A549 (cell line): ENCODE results near the gene CLIP1. TPM values are rescaled to one million over a fixed set of nuclear protein-coding genes. Genes with fewer than 3 reads are reported as not detected.
A peak's percentile ranks its signal among the peaks of the same experiment; 100 is the strongest.

Experiments used
- ATAC-seq, 2 experiments: fragments of 200-7000 bp in 1 of 2; fragments of >200 bp in 1 of 2; cut with Nextera tagmentation in 1 of 2; cut with Tn5 transposase in 1 of 2; 3 replicates each; pipeline versions ENCODE4 v1.8.0 to v1.9.1; 2018 to 2020; ENCODE audit warnings: mild to moderate bottlenecking in 1 of 2, moderate library complexity in 1 of 2
- CTCF ChIA-PET: fragments of 300-600 bp; sonication (Branson Sonifier 250); formaldehyde crosslinking; extraction: SDS; loops from one replicate; lab custom pipeline; 2021; ENCODE audit warnings: antibody characterized with exemption, inconsistent platforms; lab: Yijun Ruan, JAX
- POLR2A ChIA-PET: fragments of 350-600 bp; formaldehyde crosslinking; extraction: SDS; loops from one replicate; lab custom pipeline; 2021; ENCODE audit warnings: antibody characterized with exemption, inconsistent platforms; lab: Yijun Ruan, JAX
- DNase-seq, 2 experiments: peaks; one replicate each; pipeline versions ENCODE4 v3.0.0 to v3.0.0-alpha.2; 2011 to 2016; ENCODE audit warnings: low read depth in 1 of 2, low spot score in 1 of 2
- FAIRE-seq: peaks from 2 replicates; lab custom pipeline; 2011; peaks lifted over from hg19 to GRCh38; lab: Jason Lieb, UNC
- H3K27ac ChIP-seq, 2 experiments: fragments of >200 bp; sonication (Bioruptor Twin); formaldehyde crosslinking; 3 replicates each; pipeline ENCODE4 v1.5.1; 2016 to 2017
- H3K4me1 ChIP-seq: fragments of >200 bp; sonication (Bioruptor Twin); formaldehyde crosslinking; 3 replicates; pipeline ENCODE4 v1.6.1; 2016
- H3K4me2 ChIP-seq: fragments of >200 bp; sonication (Bioruptor Twin); formaldehyde crosslinking; 3 replicates; pipeline ENCODE4 v1.6.1; 2016
- H3K4me3 ChIP-seq: fragments of >200 bp; sonication (Bioruptor Twin); formaldehyde crosslinking; 3 replicates; pipeline ENCODE4 v1.5.1; 2016
- H3K9me3 ChIP-seq: fragments of >200 bp; sonication (Bioruptor Twin); formaldehyde crosslinking; 3 replicates; pipeline ENCODE4 v1.6.1; 2016
- ATOH8 ChIP-seq: fragments of 250-450 bp; sonication (Bioruptor Pico); IDR thresholded peaks from 2 replicates; pipeline ENCODE4 v1.5.0; 2020; ENCODE audit warnings: low read depth, mild to moderate bottlenecking, moderate library complexity
- CBX2 ChIP-seq: fragments of 200-600 bp; sonication (generic); IDR thresholded peaks from 2 replicates; pipeline ENCODE4 v1.6.1; 2016; ENCODE audit warnings: low read depth, mild to moderate bottlenecking, borderline replicate concordance
- CBX8 ChIP-seq: fragments of 200-600 bp; sonication (generic); IDR thresholded peaks from 2 replicates; pipeline ENCODE4 v1.6.1; 2016
- CEBPB ChIP-seq, 2 experiments: fragments of >200 bp in 1 of 2; sonication (Bioruptor Twin) in 1 of 2; formaldehyde crosslinking in 1 of 2; IDR thresholded peaks; 2 replicates each; pipeline ENCODE4 v1.6.1; 2012 to 2016
- CHD4 ChIP-seq: fragments of 200-600 bp; sonication (generic); IDR thresholded peaks from 2 replicates; pipeline ENCODE4 v1.6.1; 2016; ENCODE audit warnings: antibody characterized with exemption, mild to moderate bottlenecking, borderline replicate concordance
- EHF ChIP-seq: fragments of 250-450 bp; sonication (Bioruptor Pico); IDR thresholded peaks from 2 replicates; pipeline ENCODE4 v1.5.0; 2020; ENCODE audit warnings: mild to moderate bottlenecking
- EP300 ChIP-seq, 2 experiments: fragments of >200 bp; sonication (Bioruptor Twin); formaldehyde crosslinking; IDR thresholded peaks; 2 replicates in 1 of 2; 3 replicates in 1 of 2; pipeline ENCODE4 v1.6.1; 2016 to 2017
- HDAC2 ChIP-seq: fragments of 200-600 bp; sonication (generic); IDR thresholded peaks from 2 replicates; pipeline ENCODE4 v1.6.1; 2016
- MAFK ChIP-seq: fragments of 450-650 bp; IDR thresholded peaks from 2 replicates; pipeline ENCODE4 v1.6.1; 2014; ENCODE audit not compliant: partially characterized antibody
- MAZ ChIP-seq: fragments of 150-350 bp; IDR thresholded peaks from 2 replicates; pipeline ENCODE4 v1.6.1; 2014; ENCODE audit warnings: antibody characterized with exemption, low read depth, low read length, borderline replicate concordance
- NFE2L2 ChIP-seq: fragments of 150-350 bp; conservative IDR thresholded peaks from 2 replicates; pipeline ENCODE4 v1.6.1; 2014; ENCODE audit warnings: low read length
- NPAS2 ChIP-seq: fragments of 250-450 bp; sonication (Bioruptor Pico); IDR thresholded peaks from 2 replicates; pipeline ENCODE4 v1.8.0; 2022; ENCODE audit warnings: mild to moderate bottlenecking, moderate library complexity, borderline replicate concordance
- NR3C1 ChIP-seq: fragments of >200 bp; sonication (Bioruptor Twin); formaldehyde crosslinking; IDR thresholded peaks from 3 replicates; pipeline ENCODE4 v1.6.1; 2017
- PHF8 ChIP-seq: fragments of 200-600 bp; sonication (generic); IDR thresholded peaks from 2 replicates; pipeline ENCODE4 v1.6.1; 2016; ENCODE audit warnings: low read depth, mild to moderate bottlenecking, antibody characterized with exemption, moderate library complexity, borderline replicate concordance
- RCOR1 ChIP-seq: fragments of 150-350 bp; IDR thresholded peaks from 2 replicates; pipeline ENCODE4 v1.6.1; 2014; ENCODE audit warnings: antibody characterized with exemption, low read length, low read depth
- RNF2 ChIP-seq: fragments of 200-600 bp; sonication (generic); IDR thresholded peaks from 2 replicates; pipeline ENCODE4 v1.6.1; 2016; ENCODE audit warnings: low read depth, mild to moderate bottlenecking, antibody characterized with exemption, moderate library complexity, borderline replicate concordance
- SREBF2 ChIP-seq: fragments of 450-650 bp; IDR thresholded peaks from 2 replicates; pipeline ENCODE4 v1.6.1; 2014; ENCODE audit warnings: mild to moderate bottlenecking, moderate library complexity
- TFCP2L1 ChIP-seq: fragments of 250-450 bp; sonication (Bioruptor Pico); IDR thresholded peaks from 2 replicates; pipeline ENCODE4 v1.5.0; 2021; ENCODE audit warnings: mild to moderate bottlenecking
- ZNF302 ChIP-seq: fragments of 250-450 bp; sonication (Bioruptor Pico); IDR thresholded peaks from 2 replicates; pipeline ENCODE4 v1.9.0; 2021; ENCODE audit warnings: inconsistent platforms, mild to moderate bottlenecking, moderate library complexity
- ZSCAN20 ChIP-seq: fragments of 250-450 bp; sonication (Bioruptor Pico); IDR thresholded peaks from 2 replicates; pipeline ENCODE4 v1.8.0; 2022; ENCODE audit warnings: mild to moderate bottlenecking, moderate library complexity
- WGBS: methylation state at CpG from one replicate; pipeline ENCODE4 v1.1.6; 2017; ENCODE audit errors: missing lambda C conversion rate; 5-methylcytosine and 5-hydroxymethylcytosine counted together
- polyA plus RNA-seq, 4 experiments: library from polyadenylated mRNA; depleted of rRNA in 3 of 4; stranded (reverse); fragments of >200 nt; fragmentation: RNase III in 1 of 4; extraction: RNeasy Plus Mini Kit Qiagen cat#74134 plus additional on column Dnase treatment in 1 of 4; gene quantifications; 2 replicates in 3 of 4; 3 replicates in 1 of 4; pipeline ENCODE4 v1.2.3, GENCODE V29; 2011 to 2017
- TF ChIP-seq, protein P1 (sequence below): IDR thresholded peaks from 2 replicates; pipeline ENCODE4 v1.6.1; 2012
- TF ChIP-seq, protein P2 (sequence below): IDR thresholded peaks from 2 replicates; pipeline ENCODE4 v1.6.1; 2012
- TF ChIP-seq, protein P3 (sequence below): fragments of 150-350 bp; IDR thresholded peaks from 2 replicates; pipeline ENCODE4 v1.6.1; 2014; ENCODE audit warnings: low read depth, mild to moderate bottlenecking, low read length
- TF ChIP-seq, protein P4 (sequence below): fragments of >200 bp; sonication (Bioruptor Twin); formaldehyde crosslinking; IDR thresholded peaks from 3 replicates; pipeline ENCODE4 v1.6.1; 2016

The CLIP1 gene
- polyA plus RNA-seq, 2 of the 4 experiments (the other 2 are of a cell fraction): 43.0 to 133 TPM

DNA sequence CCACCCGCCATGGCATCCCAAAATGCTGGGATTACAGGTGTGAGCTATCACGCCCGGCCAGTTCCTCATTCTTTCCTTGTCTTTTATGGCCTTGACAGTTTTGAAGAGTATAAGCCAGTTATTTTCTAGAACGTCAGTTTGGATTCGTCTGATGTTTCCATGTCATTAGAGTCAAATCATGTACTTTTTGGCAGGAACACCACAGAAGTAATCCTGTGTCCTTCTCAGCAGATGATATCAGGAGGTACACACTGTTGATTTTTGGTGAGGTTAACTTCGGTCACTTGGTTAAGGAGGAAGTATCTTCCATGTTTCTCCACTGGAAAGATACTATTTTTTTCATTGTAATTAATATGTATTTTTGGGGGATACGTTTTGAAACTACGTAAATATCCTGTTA, 131.0 kb downstream of the CLIP1 start:
- Histone ChIP-seq H3K4me2 (no peak overlapping the region), H3K27ac (no peak overlapping the region), H3K4me1 (no peaks in the 10 kb centered on the region), H3K4me3 (no peak overlapping the region), H3K9me3 (no peaks in the 10 kb centered on the region)
- DNase-seq (no peak), ATAC-seq (no peak), FAIRE-seq (peak; percentile 68)
- POLR2A ChIA-PET: no interaction called here
- WGBS: 93% methylated on average over 8 of the region's 8 CpGs
- CTCF ChIA-PET: no interaction called here
- TF ChIP-seq, protein P1, sequence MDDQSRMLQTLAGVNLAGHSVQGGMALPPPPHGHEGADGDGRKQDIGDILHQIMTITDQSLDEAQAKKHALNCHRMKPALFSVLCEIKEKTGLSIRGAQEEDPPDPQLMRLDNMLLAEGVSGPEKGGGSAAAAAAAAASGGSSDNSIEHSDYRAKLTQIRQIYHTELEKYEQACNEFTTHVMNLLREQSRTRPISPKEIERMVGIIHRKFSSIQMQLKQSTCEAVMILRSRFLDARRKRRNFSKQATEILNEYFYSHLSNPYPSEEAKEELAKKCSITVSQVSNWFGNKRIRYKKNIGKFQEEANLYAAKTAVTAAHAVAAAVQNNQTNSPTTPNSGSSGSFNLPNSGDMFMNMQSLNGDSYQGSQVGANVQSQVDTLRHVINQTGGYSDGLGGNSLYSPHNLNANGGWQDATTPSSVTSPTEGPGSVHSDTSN: no peak
- TF ChIP-seq CEBPB (IDR thresholded peaks at IDR 0.05) (no peak), MAFK (no peak), NFE2L2 (no peak), TFCP2L1 (CRISPR knock-in tag) (no peak), MAZ (no peak), NR3C1 (no peak), EHF (CRISPR knock-in tag) (no peak), ZNF302 (CRISPR knock-in tag) (no peak), CHD4 (no peak), EP300 (IDR thresholded peaks at IDR 0.05) (no peak), CBX8 (no peak), ATOH8 (CRISPR knock-in tag) (no peak), CBX2 (no peak)
- TF ChIP-seq, protein P2, sequence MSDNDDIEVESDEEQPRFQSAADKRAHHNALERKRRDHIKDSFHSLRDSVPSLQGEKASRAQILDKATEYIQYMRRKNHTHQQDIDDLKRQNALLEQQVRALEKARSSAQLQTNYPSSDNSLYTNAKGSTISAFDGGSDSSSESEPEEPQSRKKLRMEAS: no peak
- TF ChIP-seq, protein P3, sequence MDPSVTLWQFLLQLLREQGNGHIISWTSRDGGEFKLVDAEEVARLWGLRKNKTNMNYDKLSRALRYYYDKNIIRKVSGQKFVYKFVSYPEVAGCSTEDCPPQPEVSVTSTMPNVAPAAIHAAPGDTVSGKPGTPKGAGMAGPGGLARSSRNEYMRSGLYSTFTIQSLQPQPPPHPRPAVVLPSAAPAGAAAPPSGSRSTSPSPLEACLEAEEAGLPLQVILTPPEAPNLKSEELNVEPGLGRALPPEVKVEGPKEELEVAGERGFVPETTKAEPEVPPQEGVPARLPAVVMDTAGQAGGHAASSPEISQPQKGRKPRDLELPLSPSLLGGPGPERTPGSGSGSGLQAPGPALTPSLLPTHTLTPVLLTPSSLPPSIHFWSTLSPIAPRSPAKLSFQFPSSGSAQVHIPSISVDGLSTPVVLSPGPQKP: no peak

DNA sequence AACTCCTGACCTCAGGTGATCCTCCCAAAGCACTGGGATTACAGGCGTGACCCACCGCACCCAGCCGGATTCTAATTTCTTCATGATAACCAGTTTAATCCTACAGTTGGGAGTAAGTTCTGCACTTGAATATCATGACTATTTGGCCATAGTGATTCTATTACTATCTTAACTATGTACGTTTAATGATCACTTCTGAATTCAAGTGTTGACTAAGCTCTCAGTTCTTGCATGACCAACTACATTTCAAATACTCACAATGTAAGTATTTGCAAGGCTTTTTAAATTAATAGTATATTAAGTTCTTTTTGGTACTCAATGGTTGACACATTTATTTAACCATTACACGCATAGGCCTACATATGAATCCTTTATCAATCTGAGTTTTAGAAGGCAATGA, 138.8 kb downstream of the CLIP1 start:
- Histone ChIP-seq H3K27ac (no peak overlapping the region), H3K4me1 (peaks cover 10% of the 10 kb centered on the region; the same call in 2 of the 3 replicates), H3K4me3 (no peak overlapping the region), H3K9me3 (no peaks in the 10 kb centered on the region), H3K4me2 (no peak overlapping the region)
- no peak for DNase-seq
- FAIRE-seq: no peak
- no peak for TF ChIP-seq NFE2L2
- no peak for TF ChIP-seq RNF2
- TF ChIP-seq, protein P4, sequence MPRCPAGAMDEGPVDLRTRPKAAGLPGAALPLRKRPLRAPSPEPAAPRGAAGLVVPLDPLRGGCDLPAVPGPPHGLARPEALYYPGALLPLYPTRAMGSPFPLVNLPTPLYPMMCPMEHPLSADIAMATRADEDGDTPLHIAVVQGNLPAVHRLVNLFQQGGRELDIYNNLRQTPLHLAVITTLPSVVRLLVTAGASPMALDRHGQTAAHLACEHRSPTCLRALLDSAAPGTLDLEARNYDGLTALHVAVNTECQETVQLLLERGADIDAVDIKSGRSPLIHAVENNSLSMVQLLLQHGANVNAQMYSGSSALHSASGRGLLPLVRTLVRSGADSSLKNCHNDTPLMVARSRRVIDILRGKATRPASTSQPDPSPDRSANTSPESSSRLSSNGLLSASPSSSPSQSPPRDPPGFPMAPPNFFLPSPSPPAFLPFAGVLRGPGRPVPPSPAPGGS: no peak
- no peak for TF ChIP-seq ATOH8 (CRISPR knock-in tag)
- TF ChIP-seq SREBF2: no peak
- no peak for TF ChIP-seq ZSCAN20
- no peak for TF ChIP-seq RCOR1
- no peak for TF ChIP-seq PHF8
- TF ChIP-seq HDAC2: no peak
- no peak for TF ChIP-seq NPAS2 (CRISPR knock-in tag)
- TF ChIP-seq EHF (CRISPR knock-in tag): no peak
- TF ChIP-seq TFCP2L1 (CRISPR knock-in tag): no peak
- ChIA-PET CTCF (interaction anchor here (0.7 kb wide), 1 partner anchor 15 kb away, joined by 5 read pairs; no protein-coding TSS in a partner anchor), POLR2A (no interaction called here)
- ATAC-seq: no peak
- 94% methylated on average over 5 of the region's 5 CpGs for WGBS
